Measurements from ENCODE around the gene CAMTA1. TPM values are rescaled to one million over a fixed set of nuclear protein-coding genes. Genes with fewer than 3 reads are reported as not detected.
"Not testable (repeated sequence)": the region's sequence is repeated elsewhere in the genome, so short reads cannot be mapped to it uniquely, and the experiment has no call there.

Gene CAMTA1
- total RNA-seq, 1 experiment from 2014 or later: 82.2 TPM

- H3K4me1 ChIP-seq (ENCODE audit: control insufficient read depth, insufficient read depth, low read length): no peaks in the 10 kb centered on the region
- no peaks in the 10 kb centered on the region for H3K9me3 ChIP-seq (ENCODE audit: control insufficient read depth, insufficient read depth, low read depth, low read length)
- ATAC-seq: no peak; the same call in 1 of the 2 replicates
- in situ Hi-C loops (cut with HindIII; ENCODE audit: low pct_unique_long_range_greater_than_20kb, low sequenced_read_pairs): no loop called here
- no peak overlapping the region for H3K27ac ChIP-seq (ENCODE audit: low read length)
- ChIA-PET CTCF (no interaction called here), POLR2A (no interaction called here)
- H3K36me3 ChIP-seq (ENCODE audit: control insufficient read depth, insufficient read depth, low read length): no peaks in the 10 kb centered on the region
- intact Hi-C loops (cut with micrococcal nuclease; ENCODE audit: unreplicated experiment): no loop called here
- no TSS peak for BruUV-seq (replicated peaks)
- no peak overlapping the region for H3K4me3 ChIP-seq (ENCODE audit: low read depth in 2 of 2, low read length in 2 of 2)
- DNase-seq (ENCODE audit: low read depth, low spot score): no peak
- TF ChIP-seq CTCF (IDR thresholded peaks at IDR 0.05) (no peak), TCF7L2 (IDR thresholded peaks at IDR 0.05; ENCODE audit: low read depth, low read length) (no peak), POLR2AphosphoS5 (IDR thresholded peaks at IDR 0.05; ENCODE audit: low read depth, low read length) (no peak), REST (IDR thresholded peaks at IDR 0.05; ENCODE audit: insufficient read depth in 1 of 2, low read depth in 2 of 2, low read length in 1 of 2) (no peak), SIN3A (IDR thresholded peaks at IDR 0.05; ENCODE audit: borderline replicate concordance, insufficient read depth, low read depth, low read length) (no peak)
- H3K27me3 ChIP-seq (ENCODE audit: control insufficient read depth, insufficient read depth, low read length): no peaks in the 10 kb centered on the region
Measured at GRCh38 chr1:7596126-7596965, 811.1 kb downstream of the CAMTA1 start.

- in situ Hi-C loops (cut with HindIII; ENCODE audit: low pct_unique_long_range_greater_than_20kb, low sequenced_read_pairs); H3K9me3 ChIP-seq (ENCODE audit: control insufficient read depth, insufficient read depth, low read depth, low read length); DNase-seq (ENCODE audit: low read depth, low spot score); H3K27me3 ChIP-seq (ENCODE audit: control insufficient read depth, insufficient read depth, low read length); H3K4me3 ChIP-seq (ENCODE audit: low read depth in 2 of 2, low read length in 2 of 2); POLR2A ChIA-PET; H3K36me3 ChIP-seq (ENCODE audit: control insufficient read depth, insufficient read depth, low read length); BruUV-seq (replicated peaks); intact Hi-C loops (cut with micrococcal nuclease; ENCODE audit: unreplicated experiment); H3K27ac ChIP-seq (ENCODE audit: low read length); ATAC-seq; CTCF ChIA-PET; H3K4me1 ChIP-seq (ENCODE audit: control insufficient read depth, insufficient read depth, low read length): not testable (repeated sequence)
Measured at GRCh38 chr1:7598058-7598457, 812.8 kb downstream of the CAMTA1 start.

GRCh38 chr1:7604906-7605305 is 819.7 kb downstream of the CAMTA1 start:
- BruUV-seq (replicated peaks); intact Hi-C loops (cut with micrococcal nuclease; ENCODE audit: unreplicated experiment); in situ Hi-C loops (cut with HindIII; ENCODE audit: low pct_unique_long_range_greater_than_20kb, low sequenced_read_pairs); CTCF ChIA-PET; H3K9me3 ChIP-seq (ENCODE audit: control insufficient read depth, insufficient read depth, low read depth, low read length); ATAC-seq; H3K4me3 ChIP-seq (ENCODE audit: low read depth in 2 of 2, low read length in 2 of 2); H3K36me3 ChIP-seq (ENCODE audit: control insufficient read depth, insufficient read depth, low read length); H3K4me1 ChIP-seq (ENCODE audit: control insufficient read depth, insufficient read depth, low read length); DNase-seq (ENCODE audit: low read depth, low spot score); H3K27me3 ChIP-seq (ENCODE audit: control insufficient read depth, insufficient read depth, low read length); H3K27ac ChIP-seq (ENCODE audit: low read length); POLR2A ChIA-PET: not testable (repeated sequence)
